ENCODE results near the gene ZNF385B.

ZNF385B gene

DNA sequence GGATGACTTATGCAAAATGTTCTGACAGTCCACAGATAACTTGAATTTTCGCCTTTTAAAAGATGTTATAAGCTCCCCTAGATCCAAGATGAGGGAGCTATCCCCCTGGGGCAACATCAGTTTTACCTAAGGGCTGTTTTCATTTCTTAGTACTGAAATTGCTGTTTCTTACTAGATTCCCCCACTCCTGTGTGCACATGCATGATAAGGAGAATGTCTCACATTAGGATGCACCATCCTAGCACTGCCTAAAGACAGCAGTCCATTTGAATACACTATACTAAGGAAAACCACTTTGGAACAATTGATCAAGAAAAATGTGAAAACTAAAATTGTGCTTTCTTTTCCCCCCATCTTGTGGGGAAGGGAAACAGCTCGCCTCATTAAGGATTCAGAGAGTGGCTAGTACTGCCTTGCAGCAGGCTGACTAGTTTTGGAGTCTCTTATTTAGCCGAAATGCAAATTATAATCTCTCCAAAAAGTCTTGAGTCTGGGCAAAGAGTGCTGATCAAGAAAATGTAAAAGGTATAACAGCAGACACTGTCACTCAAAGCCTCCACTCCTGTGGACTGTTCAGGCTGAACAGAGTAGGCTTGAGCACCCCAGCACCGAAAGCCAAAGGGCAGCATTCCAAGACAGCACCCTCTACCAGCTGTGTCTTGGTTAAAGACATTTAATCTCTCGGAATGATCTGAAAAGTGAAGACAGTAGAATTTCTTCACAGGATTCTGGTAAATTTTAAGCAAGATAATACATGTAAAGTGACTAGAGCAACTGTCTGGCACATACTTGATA is 65.0 kb downstream of the ZNF385B start:
- H3K4me3 ChIP-seq (ENCODE audit: low read depth, low read length), result no peak overlapping the region
- TF ChIP-seq, protein P1, sequence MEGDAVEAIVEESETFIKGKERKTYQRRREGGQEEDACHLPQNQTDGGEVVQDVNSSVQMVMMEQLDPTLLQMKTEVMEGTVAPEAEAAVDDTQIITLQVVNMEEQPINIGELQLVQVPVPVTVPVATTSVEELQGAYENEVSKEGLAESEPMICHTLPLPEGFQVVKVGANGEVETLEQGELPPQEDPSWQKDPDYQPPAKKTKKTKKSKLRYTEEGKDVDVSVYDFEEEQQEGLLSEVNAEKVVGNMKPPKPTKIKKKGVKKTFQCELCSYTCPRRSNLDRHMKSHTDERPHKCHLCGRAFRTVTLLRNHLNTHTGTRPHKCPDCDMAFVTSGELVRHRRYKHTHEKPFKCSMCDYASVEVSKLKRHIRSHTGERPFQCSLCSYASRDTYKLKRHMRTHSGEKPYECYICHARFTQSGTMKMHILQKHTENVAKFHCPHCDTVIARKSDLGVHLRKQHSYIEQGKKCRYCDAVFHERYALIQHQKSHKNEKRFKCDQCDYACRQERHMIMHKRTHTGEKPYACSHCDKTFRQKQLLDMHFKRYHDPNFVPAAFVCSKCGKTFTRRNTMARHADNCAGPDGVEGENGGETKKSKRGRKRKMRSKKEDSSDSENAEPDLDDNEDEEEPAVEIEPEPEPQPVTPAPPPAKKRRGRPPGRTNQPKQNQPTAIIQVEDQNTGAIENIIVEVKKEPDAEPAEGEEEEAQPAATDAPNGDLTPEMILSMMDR (IDR thresholded peaks at IDR 0.05; ENCODE audit: insufficient read depth, low read depth, low read length, missing control alignments), result no peak
- DNase-seq (ENCODE audit: low read depth), result no peak

DNA sequence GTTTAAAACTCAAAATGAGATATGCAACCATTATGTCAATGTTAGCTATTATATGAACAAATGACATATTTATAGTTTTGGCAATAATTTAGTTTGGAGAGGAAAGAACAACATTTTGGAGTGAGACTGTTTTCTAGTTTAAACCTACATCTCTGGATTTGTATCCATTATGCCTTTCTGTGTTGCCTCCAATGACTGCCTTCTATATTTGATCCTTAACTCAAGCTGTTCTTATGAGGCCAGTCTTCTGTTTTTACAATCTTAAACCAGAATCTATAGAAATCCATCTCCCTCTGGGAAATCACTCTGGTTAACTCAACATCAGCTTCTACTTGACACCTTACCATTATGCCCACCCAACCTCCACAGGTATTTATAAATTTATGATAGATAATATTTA is 67.5 kb downstream of the ZNF385B start:
- H3K4me3 ChIP-seq (ENCODE audit: low read depth, low read length), result no peak overlapping the region
- no peak for DNase-seq (ENCODE audit: low read depth)
- TF ChIP-seq, protein P1 (IDR thresholded peaks at IDR 0.05; ENCODE audit: insufficient read depth, low read depth, low read length, missing control alignments), result no peak

DNA sequence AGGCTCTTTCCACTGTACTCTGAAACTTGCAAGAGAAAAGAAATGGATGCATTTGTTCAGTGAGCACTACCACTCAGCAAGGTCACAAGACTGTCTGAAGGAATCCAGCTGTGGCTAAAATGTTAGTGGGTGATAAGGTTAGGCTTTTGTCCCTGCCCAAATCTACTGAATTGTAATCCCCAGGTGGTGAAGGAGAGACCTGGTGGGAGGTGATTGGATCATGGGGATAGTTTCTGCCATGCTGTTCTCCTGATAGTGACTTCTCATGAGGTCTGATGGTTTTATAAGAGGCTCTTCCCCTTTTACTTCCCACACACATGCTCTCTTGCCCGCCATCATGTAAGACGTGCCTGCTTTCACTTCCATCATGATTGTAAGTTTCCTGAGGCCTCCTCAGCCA is 68.2 kb downstream of the ZNF385B start:
- no peak for DNase-seq (ENCODE audit: low read depth)
- H3K4me3 ChIP-seq (ENCODE audit: low read depth, low read length), result no peak overlapping the region
- TF ChIP-seq, protein P1 (IDR thresholded peaks at IDR 0.05; ENCODE audit: insufficient read depth, low read depth, low read length, missing control alignments), result no peak

DNA sequence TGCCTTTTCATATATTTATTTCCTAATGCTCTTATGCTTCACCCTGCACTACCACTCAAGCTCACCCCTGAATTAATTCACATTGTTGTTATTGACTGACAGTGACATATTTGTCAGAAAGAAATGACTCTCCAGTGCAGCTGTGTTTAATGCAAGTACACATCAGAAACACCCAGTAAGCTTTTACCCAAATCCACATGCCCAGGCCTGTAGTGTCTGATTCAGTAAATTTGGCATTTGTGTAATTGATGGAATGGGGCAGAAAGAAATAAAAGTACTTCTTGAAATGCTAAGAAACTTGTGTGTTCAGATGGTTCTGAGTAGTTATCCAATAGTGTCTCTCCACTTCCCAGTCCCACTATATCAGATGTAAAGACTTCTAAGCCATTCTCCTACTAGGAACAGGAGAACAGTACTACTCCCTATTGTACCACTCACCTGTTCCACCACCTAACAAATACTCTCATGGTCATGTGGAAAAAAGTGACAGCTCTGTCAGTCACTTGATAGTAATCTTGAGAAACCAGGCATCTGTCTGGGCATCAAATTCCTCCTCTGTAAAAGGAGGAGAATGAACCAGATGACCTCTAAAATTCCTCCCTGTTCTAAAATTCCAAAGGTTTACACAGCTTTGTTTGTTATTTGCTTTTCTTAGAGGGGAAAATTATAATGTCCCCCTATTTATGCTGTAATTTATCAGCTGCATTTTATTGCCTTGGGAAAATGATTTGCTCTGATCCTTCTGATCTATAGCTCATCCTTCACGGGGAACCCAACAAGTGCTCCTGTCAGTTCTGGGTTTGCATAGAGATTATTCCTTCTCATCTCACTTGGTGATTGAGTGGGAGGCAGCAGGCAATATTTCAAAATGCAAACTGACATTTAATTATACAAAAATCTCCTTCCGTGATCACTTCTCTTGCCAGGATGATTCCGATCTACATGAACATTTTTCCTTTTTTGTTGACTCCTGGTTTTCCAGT is 70.9 kb downstream of the ZNF385B start:
- TF ChIP-seq, protein P1 (IDR thresholded peaks at IDR 0.05; ENCODE audit: insufficient read depth, low read depth, low read length, missing control alignments), result no peak

DNA sequence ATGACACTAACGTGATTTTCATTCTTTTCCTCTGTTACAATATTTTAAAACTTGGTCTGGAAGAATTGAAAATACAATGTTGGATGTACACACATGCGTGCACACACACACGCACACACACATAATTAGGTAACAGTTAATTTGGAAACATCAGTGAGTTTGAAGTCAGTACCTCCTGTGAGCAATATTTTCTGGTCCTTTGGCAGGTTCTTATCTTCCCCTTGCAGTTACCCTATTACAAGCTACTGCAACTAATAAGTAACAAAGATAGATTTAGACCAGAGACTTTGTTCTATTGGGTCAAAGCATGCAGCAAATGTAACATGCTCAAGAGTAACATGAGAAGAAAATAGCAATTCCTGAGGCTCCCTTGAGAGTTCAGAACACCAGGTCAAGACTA is 73.3 kb downstream of the ZNF385B start:
- H3K4me3 ChIP-seq (ENCODE audit: low read depth, low read length), result no peak overlapping the region
- DNase-seq (ENCODE audit: low read depth), result no peak
- TF ChIP-seq, protein P1 (IDR thresholded peaks at IDR 0.05; ENCODE audit: insufficient read depth, low read depth, low read length, missing control alignments), result no peak

More for the DNA sequence above, 70.9 kb downstream of the ZNF385B start:
- H3K4me3 ChIP-seq (ENCODE audit: low read depth, low read length), result no peak overlapping the region
- DNase-seq (ENCODE audit: low read depth), result no peak

DNA sequence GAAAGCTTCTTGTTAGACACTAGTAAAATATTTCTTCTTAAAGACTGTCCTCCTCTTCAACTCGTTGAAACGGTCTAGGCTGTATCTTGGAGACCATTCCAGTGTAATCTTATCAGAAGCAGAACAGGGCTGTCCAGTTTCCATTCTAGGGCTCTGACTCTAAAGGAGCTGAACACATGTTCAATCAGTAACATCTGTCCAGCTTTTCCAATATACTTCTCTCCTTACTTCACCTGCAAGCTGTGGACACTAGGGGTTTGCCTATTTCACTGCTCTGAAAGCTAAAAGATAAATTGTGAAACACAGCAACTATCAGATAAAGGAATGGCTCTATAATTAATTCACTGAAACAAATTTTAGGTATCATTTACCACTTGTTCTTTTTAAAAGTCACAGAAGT is 73.8 kb downstream of the ZNF385B start:
- TF ChIP-seq, protein P1 (IDR thresholded peaks at IDR 0.05; ENCODE audit: insufficient read depth, low read depth, low read length, missing control alignments), result no peak
- no peak overlapping the region for H3K4me3 ChIP-seq (ENCODE audit: low read depth, low read length)
- DNase-seq (ENCODE audit: low read depth), result no peak

Measured in GM12865 (cell line).